ENCODE results near the gene AHRR. TPM values are rescaled to one million over a fixed set of nuclear protein-coding genes. Genes with fewer than 3 reads are reported as not detected.
A peak's percentile ranks its signal among the peaks of the same experiment; 100 is the strongest.
"Not testable (repeated sequence)": the region's sequence is repeated elsewhere in the genome, so short reads cannot be mapped to it uniquely, and the experiment has no call there.

The AHRR gene
- total RNA-seq = 10 to 100 TPM; 38.3 to 43.8 TPM

GRCh38 chr5:321230-321725 lies at the start of gene AHRR:
Gene AHRR, plus strand, starts transcription at chr5:321714. Its CDS starts 22,189 bp downstream, at chr5:343903.
- ATAC-seq (peak; percentile 76 to 80), DNase-seq (ENCODE audit: low spot score in 2 of 2) (peak; percentile 75 to 77)
- peak within 1 kb of the TSS; percentile 36 to 83 for H3K27ac Mint-ChIP-seq

GRCh38 chr5:271828-272167 lies 49.7 kb upstream of the AHRR start:
- not testable (repeated sequence) for ATAC-seq; DNase-seq (ENCODE audit: low spot score in 2 of 2); H3K9me3 Mint-ChIP-seq
- H3K27ac Mint-ChIP-seq = peak overlapping the region in 1 of 2 donors; percentile 96
- H3K36me3 Mint-ChIP-seq = peaks cover 19 to 26% of the 10 kb centered on the region in 2 donors

More at GRCh38 chr5:321230-321725, at the start of gene AHRR:
- Mint-ChIP-seq H3K36me3 (peaks cover 9 to 23% of the 10 kb centered on the region in 2 donors), H3K9me3 (no peaks in the 10 kb centered on the region)

GRCh38 chr5:273091-273490 lies 48.4 kb upstream of the AHRR start:
- not testable (repeated sequence) for ATAC-seq; DNase-seq (ENCODE audit: low spot score in 2 of 2); H3K9me3 Mint-ChIP-seq
- H3K27ac Mint-ChIP-seq = peak overlapping the region; percentile 78 to 81
- H3K36me3 Mint-ChIP-seq = peaks cover 19 to 26% of the 10 kb centered on the region in 2 donors

- ATAC-seq; H3K9me3 Mint-ChIP-seq; DNase-seq (ENCODE audit: low spot score in 2 of 2): not testable (repeated sequence)
- Mint-ChIP-seq H3K27ac (peak overlapping the region in 1 of 2 donors; percentile 81), H3K36me3 (peaks cover 19 to 26% of the 10 kb centered on the region in 2 donors)
Measured at GRCh38 chr5:273491-273890, 48.0 kb upstream of the AHRR start.

- DNase-seq (ENCODE audit: low spot score in 2 of 2); ATAC-seq; H3K9me3 Mint-ChIP-seq: not testable (repeated sequence)
- H3K27ac Mint-ChIP-seq = peak overlapping the region in 1 of 2 donors; percentile 44
- peaks cover 19 to 26% of the 10 kb centered on the region in 2 donors for H3K36me3 Mint-ChIP-seq
Measured at GRCh38 chr5:274346-274745, 47.2 kb upstream of the AHRR start.

GRCh38 chr5:278646-279045 lies 42.9 kb upstream of the AHRR start:
- Mint-ChIP-seq H3K27ac (no peak overlapping the region), H3K9me3 (no peaks in the 10 kb centered on the region), H3K36me3 (peaks cover 3 to 14% of the 10 kb centered on the region in 2 donors)
- DNase-seq (ENCODE audit: low spot score in 2 of 2) = no peak
- ATAC-seq = peak in 1 of 2 donors; percentile 22

GRCh38 chr5:279051-279665 lies 42.4 kb upstream of the AHRR start:
- not testable (repeated sequence) for DNase-seq (ENCODE audit: low spot score in 2 of 2); H3K9me3 Mint-ChIP-seq
- Mint-ChIP-seq H3K27ac (peak overlapping the region in 1 of 2 donors; percentile 19), H3K36me3 (peaks cover 6 to 16% of the 10 kb centered on the region in 2 donors)
- ATAC-seq = peak in 1 of 2 donors; percentile 11

GRCh38 chr5:285991-286557 lies 35.4 kb upstream of the AHRR start:
- H3K36me3 Mint-ChIP-seq = peaks cover 30% of the 10 kb centered on the region in 2 donors
- ATAC-seq (no peak), DNase-seq (ENCODE audit: low spot score in 2 of 2) (no peak)
- no peaks in the 10 kb centered on the region for H3K9me3 Mint-ChIP-seq
- peak overlapping the region; percentile 58 to 86 for H3K27ac Mint-ChIP-seq

- not testable (repeated sequence) for DNase-seq (ENCODE audit: low spot score in 2 of 2); H3K9me3 Mint-ChIP-seq; ATAC-seq; H3K27ac Mint-ChIP-seq
- H3K36me3 Mint-ChIP-seq = peaks cover 31 to 34% of the 10 kb centered on the region in 2 donors
Measured at GRCh38 chr5:290200-290599, 31.3 kb upstream of the AHRR start.

GRCh38 chr5:291345-291744 lies 30.2 kb upstream of the AHRR start:
- Mint-ChIP-seq H3K36me3 (peaks cover 19 to 22% of the 10 kb centered on the region in 2 donors), H3K27ac (peak overlapping the region; percentile 25)
- not testable (repeated sequence) for DNase-seq (ENCODE audit: low spot score in 2 of 2); ATAC-seq; H3K9me3 Mint-ChIP-seq

- not testable (repeated sequence) for H3K9me3 Mint-ChIP-seq; DNase-seq (ENCODE audit: low spot score in 2 of 2); H3K27ac Mint-ChIP-seq; ATAC-seq
- peaks cover 15 to 17% of the 10 kb centered on the region in 2 donors for H3K36me3 Mint-ChIP-seq
Measured at GRCh38 chr5:294788-295187, 26.7 kb upstream of the AHRR start.

- H3K36me3 Mint-ChIP-seq = peaks cover 11 to 12% of the 10 kb centered on the region in 2 donors
- H3K9me3 Mint-ChIP-seq; DNase-seq (ENCODE audit: low spot score in 2 of 2); ATAC-seq; H3K27ac Mint-ChIP-seq: not testable (repeated sequence)
Measured at GRCh38 chr5:296207-296606, 25.3 kb upstream of the AHRR start.

GRCh38 chr5:296954-297353 lies 24.6 kb upstream of the AHRR start:
- ATAC-seq = peak; percentile 83 to 86
- Mint-ChIP-seq H3K27ac (peak overlapping the region in 1 of 2 donors; percentile 32), H3K36me3 (peaks cover 5 to 11% of the 10 kb centered on the region in 2 donors)
- not testable (repeated sequence) for DNase-seq (ENCODE audit: low spot score in 2 of 2); H3K9me3 Mint-ChIP-seq

GRCh38 chr5:297448-297847 lies 24.1 kb upstream of the AHRR start:
- H3K9me3 Mint-ChIP-seq = not testable (repeated sequence)
- peak; percentile 3 to 9 for ATAC-seq

GRCh38 chr5:297991-298736 lies 23.4 kb upstream of the AHRR start:
- not testable (repeated sequence) for ATAC-seq; H3K9me3 Mint-ChIP-seq; H3K27ac Mint-ChIP-seq; DNase-seq (ENCODE audit: low spot score in 2 of 2); H3K36me3 Mint-ChIP-seq

More at GRCh38 chr5:297448-297847, 24.1 kb upstream of the AHRR start:
- not testable (repeated sequence) for DNase-seq (ENCODE audit: low spot score in 2 of 2); H3K36me3 Mint-ChIP-seq
- H3K27ac Mint-ChIP-seq = peak overlapping the region; percentile 32 to 60

GRCh38 chr5:298737-299125 lies 22.8 kb upstream of the AHRR start:
- no peak overlapping the region for H3K27ac Mint-ChIP-seq
- no peak for ATAC-seq

GRCh38 chr5:299921-300320 lies 21.6 kb upstream of the AHRR start:
- H3K9me3 Mint-ChIP-seq; H3K36me3 Mint-ChIP-seq; ATAC-seq; H3K27ac Mint-ChIP-seq; DNase-seq (ENCODE audit: low spot score in 2 of 2): not testable (repeated sequence)

More at GRCh38 chr5:298737-299125, 22.8 kb upstream of the AHRR start:
- Mint-ChIP-seq H3K36me3 (no peaks in the 10 kb centered on the region), H3K9me3 (no peaks in the 10 kb centered on the region)
- DNase-seq (ENCODE audit: low spot score in 2 of 2) = no peak
